NT2/D1 (cell line): ENCODE results near the gene TYK2.
"Not testable (repeated sequence)": the region's sequence is repeated elsewhere in the genome, so short reads cannot be mapped to it uniquely, and the experiment has no call there.

Experiments
- DNase-seq: peaks from one replicate; pipeline ENCODE4 v3.0.0-alpha.2; 2011; ENCODE audit warnings: low read depth, low spot score
- H3K27me3 ChIP-seq: 2 replicates; pipeline ENCODE4 v1.6.0; 2011; ENCODE audit warnings: mild to moderate bottlenecking; ENCODE audit not compliant: insufficient read length, insufficient read depth
- H3K36me3 ChIP-seq: 2 replicates; pipeline ENCODE4 v1.6.1; 2011; ENCODE audit warnings: mild to moderate bottlenecking, low read length, mixed read lengths; ENCODE audit not compliant: insufficient read depth, insufficient read length
- H3K4me1 ChIP-seq: 2 replicates; pipeline ENCODE4 v1.5.1; 2011; ENCODE audit not compliant: insufficient read depth, insufficient read length
- H3K4me3 ChIP-seq: 2 replicates; pipeline ENCODE4 v1.5.1; 2011; ENCODE audit warnings: low read depth; ENCODE audit not compliant: insufficient read length
- H3K9ac ChIP-seq: 2 replicates; pipeline ENCODE4 v1.6.0; 2011; ENCODE audit warnings: low read depth; ENCODE audit not compliant: insufficient read length
- H3K9me3 ChIP-seq: 2 replicates; pipeline ENCODE4 v1.5.1; 2011; ENCODE audit warnings: mild to moderate bottlenecking, low read length; ENCODE audit not compliant: insufficient read depth
- SUZ12 ChIP-seq: IDR thresholded peaks from 2 replicates; pipeline ENCODE4 v1.6.1; 2011; ENCODE audit not compliant: insufficient read length, insufficient read depth; ENCODE audit errors: extremely low read depth
- YY1 ChIP-seq: IDR thresholded peaks from 2 replicates; pipeline ENCODE4 v1.6.1; 2011; ENCODE audit not compliant: insufficient read length, insufficient read depth
- ZNF274 ChIP-seq: IDR thresholded peaks from 2 replicates; pipeline ENCODE4 v1.6.1; 2011; ENCODE audit warnings: mild to moderate bottlenecking, low read depth, low read length

The TYK2 gene

GRCh38 chr19:10416380-10417257, 36.2 kb upstream of the TYK2 start:
- H3K9me3 ChIP-seq, result no peaks in the 10 kb centered on the region
- peaks cover 9% of the 10 kb centered on the region for H3K27me3 ChIP-seq
- peaks cover 19% of the 10 kb centered on the region for H3K4me1 ChIP-seq
- peak; percentile 80 for DNase-seq
- TF ChIP-seq YY1 (no peak), SUZ12 (no peak), ZNF274 (no peak)
- H3K9ac ChIP-seq, result peak overlapping the region; percentile 87
- H3K4me3 ChIP-seq, result peak overlapping the region; percentile 60
- H3K36me3 ChIP-seq, result no peaks in the 10 kb centered on the region

- TF ChIP-seq SUZ12 (no peak), YY1 (no peak), ZNF274 (no peak)
- no peak for DNase-seq
- H3K36me3 ChIP-seq, result no peaks in the 10 kb centered on the region
- H3K9me3 ChIP-seq, result no peaks in the 10 kb centered on the region
- H3K9ac ChIP-seq, result peak overlapping the region; percentile 87
- H3K27me3 ChIP-seq, result peaks cover 4% of the 10 kb centered on the region
- peaks cover 14% of the 10 kb centered on the region for H3K4me1 ChIP-seq
- peak overlapping the region; percentile 60 for H3K4me3 ChIP-seq
Observed at GRCh38 chr19:10416083-10416379, 35.7 kb upstream of the TYK2 start.

- peaks cover 17% of the 10 kb centered on the region for H3K4me1 ChIP-seq
- no peak overlapping the region for H3K9ac ChIP-seq
- no peak overlapping the region for H3K4me3 ChIP-seq
- TF ChIP-seq ZNF274 (no peak), YY1 (no peak), SUZ12 (no peak)
- peaks cover 4% of the 10 kb centered on the region for H3K27me3 ChIP-seq
- DNase-seq, result no peak
- no peaks in the 10 kb centered on the region for H3K36me3 ChIP-seq
- no peaks in the 10 kb centered on the region for H3K9me3 ChIP-seq
Observed at GRCh38 chr19:10412257-10412977, 32.0 kb upstream of the TYK2 start.

- not testable (repeated sequence) for H3K9ac ChIP-seq, H3K36me3 ChIP-seq, H3K27me3 ChIP-seq, DNase-seq, H3K9me3 ChIP-seq, H3K4me3 ChIP-seq
- H3K4me1 ChIP-seq, result peaks cover 12% of the 10 kb centered on the region
Observed at GRCh38 chr19:10411224-10411623, 30.9 kb upstream of the TYK2 start.

- H3K36me3 ChIP-seq, result no peaks in the 10 kb centered on the region
- no peak for DNase-seq
- peaks cover 11% of the 10 kb centered on the region for H3K4me1 ChIP-seq
- no peaks in the 10 kb centered on the region for H3K9me3 ChIP-seq
- no peaks in the 10 kb centered on the region for H3K27me3 ChIP-seq
- TF ChIP-seq YY1, result no peak
- no peak overlapping the region for H3K4me3 ChIP-seq
- H3K9ac ChIP-seq, result peak overlapping the region; percentile 63
Observed at GRCh38 chr19:10408511-10409283, 28.3 kb upstream of the TYK2 start.

GRCh38 chr19:10407096-10407495, 26.7 kb upstream of the TYK2 start:
- H3K4me1 ChIP-seq, result peaks cover 11% of the 10 kb centered on the region
- no peak overlapping the region for H3K9ac ChIP-seq
- H3K36me3 ChIP-seq, result peaks cover 4% of the 10 kb centered on the region
- H3K9me3 ChIP-seq, result no peaks in the 10 kb centered on the region
- no peaks in the 10 kb centered on the region for H3K27me3 ChIP-seq
- no peak overlapping the region for H3K4me3 ChIP-seq
- DNase-seq, result no peak
- TF ChIP-seq YY1 (no peak), SUZ12 (no peak), ZNF274 (no peak)

- H3K9ac ChIP-seq, result no peak overlapping the region
- H3K27me3 ChIP-seq, result no peaks in the 10 kb centered on the region
- no peak overlapping the region for H3K4me3 ChIP-seq
- H3K36me3 ChIP-seq, result peaks cover 11% of the 10 kb centered on the region
- no peaks in the 10 kb centered on the region for H3K9me3 ChIP-seq
- no peak for TF ChIP-seq YY1
- TF ChIP-seq SUZ12, result no peak
- no peak for TF ChIP-seq ZNF274
- peaks cover 11% of the 10 kb centered on the region for H3K4me1 ChIP-seq
- DNase-seq, result no peak
Observed at GRCh38 chr19:10406191-10406590, 25.8 kb upstream of the TYK2 start.
